Inferior parietal cortex (tissue), 1 donor: ENCODE measurements around the gene ITGB1.
"Not testable (repeated sequence)": the region's sequence is repeated elsewhere in the genome, so short reads cannot be mapped to it uniquely, and the experiment has no call there.

Experiments
- DNase-seq: peaks from one replicate; pipeline ENCODE4 v3.0.0-alpha.2; 2016; ENCODE audit errors: extremely low spot score

The ITGB1 gene

GRCh38 chr10:32938554-32939061, 19.4 kb downstream of the ITGB1 start:
- peak; percentile 60 for DNase-seq

GRCh38 chr10:32937911-32938424, 20.1 kb downstream of the ITGB1 start:
- no peak for DNase-seq

- DNase-seq, result no peak
Observed at GRCh38 chr10:32932225-32932729, 25.8 kb downstream of the ITGB1 start.

GRCh38 chr10:32931593-32931992, 26.4 kb downstream of the ITGB1 start:
- DNase-seq, result no peak

- no peak for DNase-seq
Observed at GRCh38 chr10:32930036-32930435, 28.0 kb downstream of the ITGB1 start.

- no peak for DNase-seq
Observed at GRCh38 chr10:32929634-32930033, 28.4 kb downstream of the ITGB1 start.

GRCh38 chr10:32927750-32928149, 30.3 kb downstream of the ITGB1 start:
- no peak for DNase-seq

GRCh38 chr10:32923849-32924248, 34.2 kb downstream of the ITGB1 start:
- DNase-seq, result no peak

GRCh38 chr10:32923134-32923533, 34.9 kb downstream of the ITGB1 start:
- DNase-seq, result no peak

- DNase-seq, result no peak
Observed at GRCh38 chr10:32922170-32922569, 35.9 kb downstream of the ITGB1 start.

GRCh38 chr10:32917817-32918216, 40.2 kb downstream of the ITGB1 start:
- DNase-seq, result not testable (repeated sequence)

GRCh38 chr10:32911285-32912016, 46.6 kb downstream of the ITGB1 start:
- no peak for DNase-seq

- DNase-seq, result not testable (repeated sequence)
Observed at GRCh38 chr10:32909970-32910369, 48.1 kb downstream of the ITGB1 start.

- DNase-seq, result no peak
Observed at GRCh38 chr10:32909456-32909855, 48.6 kb downstream of the ITGB1 start.

GRCh38 chr10:32906595-32906994, 51.4 kb downstream of the ITGB1 start:
- DNase-seq, result no peak

- DNase-seq, result no peak
Observed at GRCh38 chr10:32905466-32905865, 52.6 kb downstream of the ITGB1 start.

- DNase-seq, result no peak
Observed at GRCh38 chr10:32901815-32902214, 56.2 kb downstream of the ITGB1 start.

- not testable (repeated sequence) for DNase-seq
Observed at GRCh38 chr10:32895200-32895968, 62.6 kb downstream of the ITGB1 start.

- DNase-seq, result no peak
Observed at GRCh38 chr10:32893916-32894664, 63.9 kb downstream of the ITGB1 start.

GRCh38 chr10:32893434-32893833, 64.6 kb downstream of the ITGB1 start:
- no peak for DNase-seq

GRCh38 chr10:32891261-32891660, 66.8 kb downstream of the ITGB1 start:
- DNase-seq, result no peak

GRCh38 chr10:32890444-32890843, 67.6 kb downstream of the ITGB1 start:
- no peak for DNase-seq
